Vagina (tissue), 2 donors: Measurements from ENCODE around the gene PRF1.

ENCODE experiments used
- CTCF ChIP-seq, 3 experiments: fragments of 450-650 bp in 2 of 3; fragments of 200-600 bp in 1 of 3; sonication (generic) in 1 of 3; IDR thresholded peaks; one replicate each; pipeline ENCODE4 v1.5.1; 2017 to 2019; ENCODE audit warnings: antibody characterized with exemption in 3 of 3, mild to moderate bottlenecking in 2 of 3, moderate library complexity in 2 of 3
- POLR2A ChIP-seq, 2 donors: fragments of 450-650 bp; IDR thresholded peaks; one replicate each; pipeline ENCODE4 v1.6.1; 2017; ENCODE audit warnings: antibody characterized with exemption in 2 of 2, mild to moderate bottlenecking in 2 of 2, moderate library complexity in 2 of 2
- POLR2AphosphoS5 ChIP-seq, 2 donors: sonication (generic); formaldehyde crosslinking; IDR thresholded peaks; one replicate each; pipeline ENCODE4 v1.9.0; 2017; ENCODE audit warnings: antibody characterized with exemption in 2 of 2, mild to moderate bottlenecking in 2 of 2, low read depth in 1 of 2; ENCODE audit not compliant: insufficient read depth in 1 of 2

- no peak for TF ChIP-seq POLR2AphosphoS5 (IDR thresholded peaks at IDR 0.05; ENCODE audit: insufficient read depth in 1 of 2, low read depth in 1 of 2)
- TF ChIP-seq CTCF (IDR thresholded peaks at IDR 0.05), result no peak
- TF ChIP-seq POLR2A (IDR thresholded peaks at IDR 0.05), result no peak
Measured at GRCh38 chr10:70596860-70597809, 5.4 kb downstream of the PRF1 start.
